OCI-LY3 (cell line): ENCODE data around the gene CNDP1.

Source experiments
- H2AFZ ChIP-seq: fragments of 200-600, 300-600 bp; shearing (Covaris generic); 2 replicates; pipeline ENCODE4 v1.6.0; 2014; ENCODE audit warnings: antibody characterized with exemption, low read depth, low read length
- H3K27ac ChIP-seq: fragments of 200-600, 300-600 bp; sonication (generic); 2 replicates; pipeline ENCODE4 v1.5.1; 2014; ENCODE audit warnings: mild to moderate bottlenecking, low read length, moderate library complexity, mixed read lengths
- H3K27me3 ChIP-seq: fragments of 200-600, 300-600 bp; sonication (generic); 2 replicates; pipeline ENCODE4 v1.6.1; 2014; ENCODE audit warnings: low read depth, low read length, mixed read lengths
- H3K36me3 ChIP-seq: fragments of 200-600, 300-600 bp; sonication (generic); replicated peaks from 2 replicates; pipeline ENCODE3; 2014; ENCODE audit warnings: low read depth, low read length, mixed read lengths
- H3K4me1 ChIP-seq: fragments of 300-600, 200-600 bp; sonication (generic); 2 replicates; pipeline ENCODE4 v1.6.1; 2014; ENCODE audit warnings: low read length, mixed read lengths
- H3K4me2 ChIP-seq: fragments of 200-600, 300-600 bp; sonication (generic); 2 replicates; pipeline ENCODE4 v1.6.1; 2014; ENCODE audit warnings: low read length, mixed read lengths
- H3K4me3 ChIP-seq: fragments of 300-600, 200-600 bp; sonication (generic); 2 replicates; pipeline ENCODE4 v1.5.1; 2014; ENCODE audit warnings: antibody characterized with exemption, mild to moderate bottlenecking, low read length, moderate library complexity
- H3K79me2 ChIP-seq: fragments of 300-600, 200-600 bp; shearing (Covaris generic); 2 replicates; pipeline ENCODE4 v1.6.1; 2014; ENCODE audit warnings: mild to moderate bottlenecking, low read length, mixed read lengths
- H3K9ac ChIP-seq: fragments of 300-600, 200-600 bp; shearing (Covaris generic); 2 replicates; pipeline ENCODE4 v1.6.0; 2014; ENCODE audit warnings: mild to moderate bottlenecking, low read length, moderate library complexity
- H3K9me3 ChIP-seq: fragments of 200-600, 300-600 bp; shearing (Covaris generic); 2 replicates; pipeline ENCODE4 v1.6.1; 2014; ENCODE audit warnings: low read length, mixed read lengths; ENCODE audit not compliant: insufficient read depth
- H4K20me1 ChIP-seq: fragments of 200-600, 300-600 bp; sonication (generic); 2 replicates; pipeline ENCODE4 v1.6.1; 2016; ENCODE audit warnings: low read length, mixed read lengths; ENCODE audit not compliant: insufficient read depth
- EZH2phosphoT487 ChIP-seq: fragments of 200-600 bp; shearing (Covaris generic); IDR thresholded peaks from 2 replicates; pipeline ENCODE4 v1.6.1; 2018; ENCODE audit warnings: antibody characterized with exemption, mixed run types, low read depth
- TF ChIP-seq, protein P1 (sequence below): fragments of 200-600, 300-600 bp; sonication (generic); IDR thresholded peaks from 2 replicates; pipeline ENCODE4 v1.5.1; 2014; ENCODE audit warnings: antibody characterized with exemption, low read length, low read depth

The CNDP1 gene

DNA sequence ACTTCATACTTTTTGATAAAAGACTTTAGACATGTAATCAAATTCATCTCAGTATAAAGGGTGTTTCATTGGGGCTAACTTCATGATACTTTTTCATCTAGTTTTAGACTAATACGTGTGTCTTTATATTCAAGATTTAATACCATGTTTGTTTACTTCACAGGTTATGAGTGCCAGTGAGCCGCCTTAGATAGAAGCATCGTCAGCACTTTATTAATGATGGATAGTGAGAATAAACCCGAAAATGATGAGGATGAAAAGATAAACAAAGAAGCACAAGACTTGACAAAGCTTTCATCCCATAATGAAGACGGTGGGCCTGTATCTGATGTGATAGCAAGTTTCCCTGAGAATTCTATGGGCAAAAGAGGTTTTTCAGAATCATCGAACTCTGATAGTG is 96.5 kb downstream of the CNDP1 start:
- no peaks in the 10 kb centered on the region for H3K4me1 ChIP-seq
- H3K4me2 ChIP-seq = no peak overlapping the region
- 0 out of 2 replicates have a peak, but pooled peaks cover 11% of the 10 kb centered on the region for H3K79me2 ChIP-seq
- no peak overlapping the region for H3K27ac ChIP-seq
- peaks cover 8% of the 10 kb centered on the region; the same call in 1 of the 2 replicates for H4K20me1 ChIP-seq
- H3K4me3 ChIP-seq = no peak overlapping the region
- no peaks in the 10 kb centered on the region for H3K27me3 ChIP-seq
- no peaks in the 10 kb centered on the region for H3K36me3 ChIP-seq
- TF ChIP-seq, protein P1, sequence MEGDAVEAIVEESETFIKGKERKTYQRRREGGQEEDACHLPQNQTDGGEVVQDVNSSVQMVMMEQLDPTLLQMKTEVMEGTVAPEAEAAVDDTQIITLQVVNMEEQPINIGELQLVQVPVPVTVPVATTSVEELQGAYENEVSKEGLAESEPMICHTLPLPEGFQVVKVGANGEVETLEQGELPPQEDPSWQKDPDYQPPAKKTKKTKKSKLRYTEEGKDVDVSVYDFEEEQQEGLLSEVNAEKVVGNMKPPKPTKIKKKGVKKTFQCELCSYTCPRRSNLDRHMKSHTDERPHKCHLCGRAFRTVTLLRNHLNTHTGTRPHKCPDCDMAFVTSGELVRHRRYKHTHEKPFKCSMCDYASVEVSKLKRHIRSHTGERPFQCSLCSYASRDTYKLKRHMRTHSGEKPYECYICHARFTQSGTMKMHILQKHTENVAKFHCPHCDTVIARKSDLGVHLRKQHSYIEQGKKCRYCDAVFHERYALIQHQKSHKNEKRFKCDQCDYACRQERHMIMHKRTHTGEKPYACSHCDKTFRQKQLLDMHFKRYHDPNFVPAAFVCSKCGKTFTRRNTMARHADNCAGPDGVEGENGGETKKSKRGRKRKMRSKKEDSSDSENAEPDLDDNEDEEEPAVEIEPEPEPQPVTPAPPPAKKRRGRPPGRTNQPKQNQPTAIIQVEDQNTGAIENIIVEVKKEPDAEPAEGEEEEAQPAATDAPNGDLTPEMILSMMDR = no peak
- no peak for TF ChIP-seq EZH2phosphoT487
- no peak overlapping the region for H2AFZ ChIP-seq
- H3K9me3 ChIP-seq = no peaks in the 10 kb centered on the region
- no peak overlapping the region for H3K9ac ChIP-seq

DNA sequence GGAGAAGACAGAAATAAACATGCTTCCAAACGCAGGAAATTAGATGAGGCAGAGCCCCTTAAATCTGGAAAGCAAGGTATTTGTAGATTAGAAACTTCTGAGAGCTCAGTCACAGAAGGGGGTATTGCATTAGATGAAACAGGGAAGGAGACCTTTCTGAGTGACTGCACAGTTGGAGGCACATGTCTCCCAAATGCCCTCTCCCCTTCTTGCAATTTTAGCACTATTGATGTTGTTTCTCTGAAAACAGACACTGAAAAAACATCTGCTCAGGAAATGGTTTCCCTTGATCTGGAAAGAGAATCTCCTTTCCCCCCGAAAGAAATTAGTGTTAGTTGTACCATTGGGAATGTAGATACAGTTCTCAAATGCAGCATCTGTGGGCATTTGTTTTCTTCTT is 96.9 kb downstream of the CNDP1 start:
- H4K20me1 ChIP-seq = peaks cover 8% of the 10 kb centered on the region; the same call in 1 of the 2 replicates
- H3K4me2 ChIP-seq = no peak overlapping the region
- H3K9ac ChIP-seq = no peak overlapping the region
- no peaks in the 10 kb centered on the region for H3K4me1 ChIP-seq
- H3K9me3 ChIP-seq = no peaks in the 10 kb centered on the region
- no peak overlapping the region for H3K27ac ChIP-seq
- no peak overlapping the region for H2AFZ ChIP-seq
- H3K79me2 ChIP-seq = 0 out of 2 replicates have a peak, but pooled peaks cover 11% of the 10 kb centered on the region
- H3K27me3 ChIP-seq = no peaks in the 10 kb centered on the region
- no peaks in the 10 kb centered on the region for H3K36me3 ChIP-seq
- TF ChIP-seq, protein P1 = no peak
- TF ChIP-seq EZH2phosphoT487 = no peak
- no peak overlapping the region for H3K4me3 ChIP-seq

DNA sequence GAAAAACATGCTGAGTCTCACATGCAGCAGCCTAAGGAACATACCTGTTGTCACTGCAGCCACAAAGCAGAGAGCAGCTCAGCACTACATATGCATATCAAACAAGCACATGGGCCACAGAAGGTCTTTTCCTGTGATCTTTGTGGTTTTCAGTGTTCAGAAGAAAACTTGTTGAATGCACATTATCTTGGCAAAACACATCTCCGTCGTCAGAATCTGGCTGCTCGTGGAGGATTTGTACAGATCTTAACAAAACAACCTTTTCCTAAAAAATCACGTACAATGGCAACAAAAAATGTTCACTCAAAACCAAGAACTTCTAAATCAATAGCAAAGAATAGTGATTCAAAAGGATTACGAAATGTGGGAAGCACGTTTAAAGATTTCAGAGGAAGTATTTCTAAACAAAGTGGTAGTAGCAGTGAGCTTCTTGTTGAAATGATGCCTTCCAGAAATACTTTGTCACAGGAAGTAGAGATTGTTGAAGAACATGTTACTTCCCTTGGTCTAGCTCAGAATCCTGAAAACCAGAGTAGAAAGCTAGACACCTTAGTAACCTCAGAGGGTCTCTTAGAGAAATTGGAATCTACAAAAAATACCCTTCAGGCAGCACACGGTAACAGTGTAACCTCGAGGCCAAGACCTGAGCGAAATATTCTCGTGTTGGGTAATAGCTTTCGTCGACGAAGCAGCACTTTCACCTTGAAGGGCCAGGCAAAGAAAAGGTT is 97.5 kb downstream of the CNDP1 start:
- H3K27ac ChIP-seq = no peak overlapping the region
- H3K4me3 ChIP-seq = no peak overlapping the region
- no peaks in the 10 kb centered on the region for H3K9me3 ChIP-seq
- H3K79me2 ChIP-seq = 0 out of 2 replicates have a peak, but pooled peaks cover 7% of the 10 kb centered on the region
- peaks cover 6% of the 10 kb centered on the region; the same call in 1 of the 2 replicates for H4K20me1 ChIP-seq
- no peak for TF ChIP-seq EZH2phosphoT487
- TF ChIP-seq, protein P1 = no peak
- no peak overlapping the region for H3K9ac ChIP-seq
- H3K4me2 ChIP-seq = no peak overlapping the region
- no peaks in the 10 kb centered on the region for H3K27me3 ChIP-seq
- H3K4me1 ChIP-seq = no peaks in the 10 kb centered on the region
- no peak overlapping the region for H2AFZ ChIP-seq
- no peaks in the 10 kb centered on the region for H3K36me3 ChIP-seq

DNA sequence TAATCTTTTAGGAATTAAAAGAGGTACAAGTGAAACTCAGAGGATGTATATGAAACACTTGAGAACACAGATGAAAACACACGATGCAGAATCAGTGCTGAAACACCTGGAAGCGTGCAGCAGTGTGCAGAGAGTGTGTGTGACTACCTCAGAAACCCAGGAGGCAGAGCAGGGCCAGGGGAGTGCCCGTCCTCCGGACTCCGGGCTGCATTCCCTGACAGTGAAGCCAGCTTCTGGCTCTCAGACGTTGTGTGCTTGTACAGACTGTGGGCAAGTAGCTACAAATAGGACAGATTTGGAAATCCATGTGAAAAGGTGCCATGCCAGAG is 98.0 kb downstream of the CNDP1 start:
- Histone ChIP-seq H2AFZ (no peak overlapping the region), H3K36me3 (no peaks in the 10 kb centered on the region), H3K4me2 (no peak overlapping the region), H3K4me3 (no peak overlapping the region), H4K20me1 (peaks cover under 1% of the 10 kb centered on the region; the same call in 1 of the 2 replicates), H3K27ac (no peak overlapping the region), H3K4me1 (no peaks in the 10 kb centered on the region), H3K9ac (no peak overlapping the region), H3K9me3 (no peaks in the 10 kb centered on the region), H3K27me3 (no peaks in the 10 kb centered on the region), H3K79me2 (0 out of 2 replicates have a peak, but pooled peaks cover 4% of the 10 kb centered on the region)
- TF ChIP-seq, protein P1 = no peak
- TF ChIP-seq EZH2phosphoT487 = no peak
